ENCODE results near the gene DIAPH1. TPM values are rescaled to one million over a fixed set of nuclear protein-coding genes. Genes with fewer than 3 reads are reported as not detected.

Gene DIAPH1
- total RNA-seq, 1 donor from 2014 or later, result 16.7 TPM

- H3K9me3 ChIP-seq (ENCODE audit: control insufficient read depth in 3 of 3, low read length in 3 of 3), result no peaks in the 10 kb centered on the region
- peaks cover 25 to 35% (median 25%) of the 10 kb centered on the region in 3 donors for H3K4me1 ChIP-seq (ENCODE audit: control insufficient read depth in 3 of 3, insufficient read depth in 3 of 3, low read length in 3 of 3)
- peaks cover 0 to 16% (median 12%) of the 10 kb centered on the region in 3 donors for H3K27me3 ChIP-seq (ENCODE audit: control insufficient read depth in 3 of 3, insufficient read depth in 3 of 3, low read length in 3 of 3)
- H3K36me3 ChIP-seq (ENCODE audit: control insufficient read depth in 3 of 3, insufficient read depth in 3 of 3, low read length in 3 of 3), result peaks cover 9 to 24% (median 10%) of the 10 kb centered on the region in 3 donors
- H3K4me3 ChIP-seq (ENCODE audit: low read length in 3 of 3), result no peak overlapping the region
- no peak overlapping the region for H3K9ac ChIP-seq (ENCODE audit: low read depth in 1 of 3, low read length in 3 of 3)
- H3K27ac ChIP-seq (ENCODE audit: low read depth, low read length), result no peak overlapping the region
Measured at GRCh38 chr5:141634720-141635119, 15.9 kb upstream of the DIAPH1 start.

- Histone ChIP-seq H3K9ac (ENCODE audit: low read depth in 1 of 3, low read length in 3 of 3) (no peak overlapping the region), H3K4me3 (ENCODE audit: low read length in 3 of 3) (no peak overlapping the region), H3K4me1 (ENCODE audit: control insufficient read depth in 3 of 3, insufficient read depth in 3 of 3, low read length in 3 of 3) (peaks cover 25 to 35% (median 25%) of the 10 kb centered on the region in 3 donors), H3K27ac (ENCODE audit: low read depth, low read length) (no peak overlapping the region), H3K9me3 (ENCODE audit: control insufficient read depth in 3 of 3, low read length in 3 of 3) (no peaks in the 10 kb centered on the region), H3K36me3 (ENCODE audit: control insufficient read depth in 3 of 3, insufficient read depth in 3 of 3, low read length in 3 of 3) (peaks cover 10 to 31% (median 17%) of the 10 kb centered on the region in 3 donors), H3K27me3 (ENCODE audit: control insufficient read depth in 3 of 3, insufficient read depth in 3 of 3, low read length in 3 of 3) (peaks cover 0 to 14% (median 12%) of the 10 kb centered on the region in 3 donors)
Measured at GRCh38 chr5:141633871-141634561, 15.2 kb upstream of the DIAPH1 start.

- no peaks in the 10 kb centered on the region for H3K9me3 ChIP-seq (ENCODE audit: control insufficient read depth in 3 of 3, low read length in 3 of 3)
- H3K36me3 ChIP-seq (ENCODE audit: control insufficient read depth in 3 of 3, insufficient read depth in 3 of 3, low read length in 3 of 3), result peaks cover 22 to 44% (median 31%) of the 10 kb centered on the region in 3 donors
- H3K27ac ChIP-seq (ENCODE audit: low read depth, low read length), result no peak overlapping the region
- H3K4me3 ChIP-seq (ENCODE audit: low read length in 3 of 3), result no peak overlapping the region
- no peak overlapping the region for H3K9ac ChIP-seq (ENCODE audit: low read depth in 1 of 3, low read length in 3 of 3)
- H3K4me1 ChIP-seq (ENCODE audit: control insufficient read depth in 3 of 3, insufficient read depth in 3 of 3, low read length in 3 of 3), result peaks cover 20 to 27% (median 21%) of the 10 kb centered on the region in 3 donors
- H3K27me3 ChIP-seq (ENCODE audit: control insufficient read depth in 3 of 3, insufficient read depth in 3 of 3, low read length in 3 of 3), result peaks cover 0 to 3% (median under 1%) of the 10 kb centered on the region in 3 donors
Measured at GRCh38 chr5:141632650-141633049, 13.8 kb upstream of the DIAPH1 start.

GRCh38 chr5:141630570-141631140 lies 11.9 kb upstream of the DIAPH1 start:
- no peak overlapping the region for H3K9ac ChIP-seq (ENCODE audit: low read depth in 1 of 3, low read length in 3 of 3)

GRCh38 chr5:141628175-141628788 lies 9.5 kb upstream of the DIAPH1 start:
- no peaks in the 10 kb centered on the region for H3K27me3 ChIP-seq (ENCODE audit: control insufficient read depth in 3 of 3, insufficient read depth in 3 of 3, low read length in 3 of 3)
- H3K36me3 ChIP-seq (ENCODE audit: control insufficient read depth in 3 of 3, insufficient read depth in 3 of 3, low read length in 3 of 3), result peaks cover 41 to 67% (median 61%) of the 10 kb centered on the region in 3 donors
- peaks cover 0 to 3% (median 0%) of the 10 kb centered on the region in 3 donors for H3K4me1 ChIP-seq (ENCODE audit: control insufficient read depth in 3 of 3, insufficient read depth in 3 of 3, low read length in 3 of 3)
- no peaks in the 10 kb centered on the region for H3K9me3 ChIP-seq (ENCODE audit: control insufficient read depth in 3 of 3, low read length in 3 of 3)
- H3K4me3 ChIP-seq (ENCODE audit: low read length in 3 of 3), result no peak overlapping the region
- H3K9ac ChIP-seq (ENCODE audit: low read depth in 1 of 3, low read length in 3 of 3), result no peak overlapping the region
- no peak overlapping the region for H3K27ac ChIP-seq (ENCODE audit: low read depth, low read length)

More at GRCh38 chr5:141630570-141631140, 11.9 kb upstream of the DIAPH1 start:
- Histone ChIP-seq H3K36me3 (ENCODE audit: control insufficient read depth in 3 of 3, insufficient read depth in 3 of 3, low read length in 3 of 3) (peaks cover 31 to 57% (median 43%) of the 10 kb centered on the region in 3 donors), H3K4me3 (ENCODE audit: low read length in 3 of 3) (no peak overlapping the region), H3K27me3 (ENCODE audit: control insufficient read depth in 3 of 3, insufficient read depth in 3 of 3, low read length in 3 of 3) (no peaks in the 10 kb centered on the region), H3K9me3 (ENCODE audit: control insufficient read depth in 3 of 3, low read length in 3 of 3) (no peaks in the 10 kb centered on the region), H3K27ac (ENCODE audit: low read depth, low read length) (no peak overlapping the region), H3K4me1 (ENCODE audit: control insufficient read depth in 3 of 3, insufficient read depth in 3 of 3, low read length in 3 of 3) (peaks cover 7 to 12% (median 10%) of the 10 kb centered on the region in 3 donors)

- Histone ChIP-seq H3K4me3 (ENCODE audit: low read length in 3 of 3) (no peak overlapping the region), H3K27ac (ENCODE audit: low read depth, low read length) (no peak overlapping the region), H3K36me3 (ENCODE audit: control insufficient read depth in 3 of 3, insufficient read depth in 3 of 3, low read length in 3 of 3) (peaks cover 51 to 65% (median 64%) of the 10 kb centered on the region in 3 donors), H3K4me1 (ENCODE audit: control insufficient read depth in 3 of 3, insufficient read depth in 3 of 3, low read length in 3 of 3) (peaks cover 0 to 5% (median 3%) of the 10 kb centered on the region in 3 donors), H3K9me3 (ENCODE audit: control insufficient read depth in 3 of 3, low read length in 3 of 3) (no peaks in the 10 kb centered on the region), H3K27me3 (ENCODE audit: control insufficient read depth in 3 of 3, insufficient read depth in 3 of 3, low read length in 3 of 3) (no peaks in the 10 kb centered on the region), H3K9ac (ENCODE audit: low read depth in 1 of 3, low read length in 3 of 3) (no peak overlapping the region)
Measured at GRCh38 chr5:141623611-141624010, 4.8 kb upstream of the DIAPH1 start.

GRCh38 chr5:141623186-141623585 lies 4.4 kb upstream of the DIAPH1 start:
- H3K27me3 ChIP-seq (ENCODE audit: control insufficient read depth in 3 of 3, insufficient read depth in 3 of 3, low read length in 3 of 3), result no peaks in the 10 kb centered on the region
- no peaks in the 10 kb centered on the region for H3K9me3 ChIP-seq (ENCODE audit: control insufficient read depth in 3 of 3, low read length in 3 of 3)
- no peak overlapping the region for H3K4me3 ChIP-seq (ENCODE audit: low read length in 3 of 3)
- peaks cover 0 to 5% (median 3%) of the 10 kb centered on the region in 3 donors for H3K4me1 ChIP-seq (ENCODE audit: control insufficient read depth in 3 of 3, insufficient read depth in 3 of 3, low read length in 3 of 3)
- no peak overlapping the region for H3K27ac ChIP-seq (ENCODE audit: low read depth, low read length)
- peaks cover 47 to 61% (median 60%) of the 10 kb centered on the region in 3 donors for H3K36me3 ChIP-seq (ENCODE audit: control insufficient read depth in 3 of 3, insufficient read depth in 3 of 3, low read length in 3 of 3)
- no peak overlapping the region for H3K9ac ChIP-seq (ENCODE audit: low read depth in 1 of 3, low read length in 3 of 3)

- H3K4me3 ChIP-seq (ENCODE audit: low read length in 3 of 3), result peak overlapping the region; percentile 70 to 84 (median 72)
- H3K27me3 ChIP-seq (ENCODE audit: control insufficient read depth in 3 of 3, insufficient read depth in 3 of 3, low read length in 3 of 3), result no peaks in the 10 kb centered on the region
- H3K4me1 ChIP-seq (ENCODE audit: control insufficient read depth in 3 of 3, insufficient read depth in 3 of 3, low read length in 3 of 3), result peaks cover 19 to 35% (median 29%) of the 10 kb centered on the region in 3 donors
- H3K9me3 ChIP-seq (ENCODE audit: control insufficient read depth in 3 of 3, low read length in 3 of 3), result no peaks in the 10 kb centered on the region
- H3K36me3 ChIP-seq (ENCODE audit: control insufficient read depth in 3 of 3, insufficient read depth in 3 of 3, low read length in 3 of 3), result peaks cover 18 to 25% (median 24%) of the 10 kb centered on the region in 3 donors
- peak overlapping the region; percentile 96 for H3K27ac ChIP-seq (ENCODE audit: low read depth, low read length)
- peak overlapping the region; percentile 88 to 96 (median 93) for H3K9ac ChIP-seq (ENCODE audit: low read depth in 1 of 3, low read length in 3 of 3)
Measured at GRCh38 chr5:141618030-141618803, 583 bp downstream of the DIAPH1 start.

GRCh38 chr5:141617682-141618029 lies 1.1 kb downstream of the DIAPH1 start:
- H3K9ac ChIP-seq (ENCODE audit: low read depth in 1 of 3, low read length in 3 of 3), result peak overlapping the region; percentile 88 to 96 (median 93)
- peaks cover 22 to 41% (median 35%) of the 10 kb centered on the region in 3 donors for H3K4me1 ChIP-seq (ENCODE audit: control insufficient read depth in 3 of 3, insufficient read depth in 3 of 3, low read length in 3 of 3)
- no peaks in the 10 kb centered on the region for H3K27me3 ChIP-seq (ENCODE audit: control insufficient read depth in 3 of 3, insufficient read depth in 3 of 3, low read length in 3 of 3)
- no peaks in the 10 kb centered on the region for H3K9me3 ChIP-seq (ENCODE audit: control insufficient read depth in 3 of 3, low read length in 3 of 3)
- H3K36me3 ChIP-seq (ENCODE audit: control insufficient read depth in 3 of 3, insufficient read depth in 3 of 3, low read length in 3 of 3), result peaks cover 18 to 23% (median 21%) of the 10 kb centered on the region in 3 donors
- peak overlapping the region; percentile 70 to 84 (median 72) for H3K4me3 ChIP-seq (ENCODE audit: low read length in 3 of 3)
- peak overlapping the region; percentile 96 for H3K27ac ChIP-seq (ENCODE audit: low read depth, low read length)
